ENCODE results near the gene SOHLH1.

The SOHLH1 gene

GRCh38 chr9:135693265-135693664 lies 6.0 kb downstream of the SOHLH1 start:
- Histone ChIP-seq H3K27ac (ENCODE audit: low read length) (no peak overlapping the region), H3K9ac (ENCODE audit: low read length) (no peak overlapping the region), H2AFZ (ENCODE audit: low read length) (no peak overlapping the region), H3K27me3 (replicated peaks; ENCODE audit: insufficient read depth, low read length) (peaks cover 91% of the 10 kb centered on the region), H3K9me3 (replicated peaks; ENCODE audit: insufficient read depth, low read length) (no peaks in the 10 kb centered on the region), H4K20me1 (ENCODE audit: insufficient read depth, low read length) (no peaks in the 10 kb centered on the region), H3K4me1 (ENCODE audit: low read length) (no peaks in the 10 kb centered on the region), H3K4me2 (ENCODE audit: low read depth, low read length) (no peak overlapping the region), H3K36me3 (replicated peaks; ENCODE audit: insufficient read depth, low read length) (no peaks in the 10 kb centered on the region), H3K4me3 (ENCODE audit: low read length) (no peak overlapping the region), H3K79me2 (ENCODE audit: low read length) (no peaks in the 10 kb centered on the region), H3F3A (ENCODE audit: insufficient read depth, low read length) (no peaks in the 10 kb centered on the region), H3K9me2 (replicated peaks; ENCODE audit: insufficient read depth, low read length) (no peaks in the 10 kb centered on the region)
- no peak for TF ChIP-seq EZH2phosphoT487 (IDR thresholded peaks at IDR 0.05; ENCODE audit: low read length)
- DNase-seq, result no peak

- no peak overlapping the region for H3K27ac ChIP-seq (ENCODE audit: low read length)
- TF ChIP-seq EZH2 (optimal IDR thresholded peaks at IDR 0.05; ENCODE audit: low read depth, low read length) (no peak), EZH2phosphoT487 (IDR thresholded peaks at IDR 0.05; ENCODE audit: low read length) (no peak), CTCF (IDR thresholded peaks at IDR 0.05; ENCODE audit: low read length) (no peak)
- no peaks in the 10 kb centered on the region for H3K9me2 ChIP-seq (replicated peaks; ENCODE audit: insufficient read depth, low read length)
- H2AFZ ChIP-seq (ENCODE audit: low read length), result no peak overlapping the region
- no peaks in the 10 kb centered on the region for H3K4me1 ChIP-seq (ENCODE audit: low read length)
- no peaks in the 10 kb centered on the region for H3F3A ChIP-seq (ENCODE audit: insufficient read depth, low read length)
- no peak overlapping the region for H3K9ac ChIP-seq (ENCODE audit: low read length)
- no peaks in the 10 kb centered on the region for H3K36me3 ChIP-seq (replicated peaks; ENCODE audit: insufficient read depth, low read length)
- no peaks in the 10 kb centered on the region for H4K20me1 ChIP-seq (ENCODE audit: insufficient read depth, low read length)
- H3K27me3 ChIP-seq (replicated peaks; ENCODE audit: insufficient read depth, low read length), result peaks cover 91% of the 10 kb centered on the region
- H3K4me3 ChIP-seq (ENCODE audit: low read length), result no peak overlapping the region
- no peaks in the 10 kb centered on the region for H3K79me2 ChIP-seq (ENCODE audit: low read length)
- H3K4me2 ChIP-seq (ENCODE audit: low read depth, low read length), result no peak overlapping the region
- no peak for DNase-seq
- H3K9me3 ChIP-seq (replicated peaks; ENCODE audit: insufficient read depth, low read length), result no peaks in the 10 kb centered on the region
Measured at GRCh38 chr9:135692410-135692809, 6.9 kb downstream of the SOHLH1 start.

- no peak overlapping the region for H3K27ac ChIP-seq (ENCODE audit: low read length)
- H3K79me2 ChIP-seq (ENCODE audit: low read length), result no peaks in the 10 kb centered on the region
- H3K4me3 ChIP-seq (ENCODE audit: low read length), result no peak overlapping the region
- no peaks in the 10 kb centered on the region for H3K9me3 ChIP-seq (replicated peaks; ENCODE audit: insufficient read depth, low read length)
- DNase-seq, result no peak
- no peaks in the 10 kb centered on the region for H4K20me1 ChIP-seq (ENCODE audit: insufficient read depth, low read length)
- no peaks in the 10 kb centered on the region for H3F3A ChIP-seq (ENCODE audit: insufficient read depth, low read length)
- TF ChIP-seq EZH2phosphoT487 (IDR thresholded peaks at IDR 0.05; ENCODE audit: low read length), result no peak
- H3K27me3 ChIP-seq (replicated peaks; ENCODE audit: insufficient read depth, low read length), result peaks cover 93% of the 10 kb centered on the region
- H2AFZ ChIP-seq (ENCODE audit: low read length), result no peak overlapping the region
- H3K9ac ChIP-seq (ENCODE audit: low read length), result no peak overlapping the region
- H3K4me2 ChIP-seq (ENCODE audit: low read depth, low read length), result no peak overlapping the region
- no peaks in the 10 kb centered on the region for H3K9me2 ChIP-seq (replicated peaks; ENCODE audit: insufficient read depth, low read length)
- H3K36me3 ChIP-seq (replicated peaks; ENCODE audit: insufficient read depth, low read length), result no peaks in the 10 kb centered on the region
- no peaks in the 10 kb centered on the region for H3K4me1 ChIP-seq (ENCODE audit: low read length)
Measured at GRCh38 chr9:135690836-135691570, 8.3 kb downstream of the SOHLH1 start.

- DNase-seq, result no peak
- no peaks in the 10 kb centered on the region for H3K9me3 ChIP-seq (replicated peaks; ENCODE audit: insufficient read depth, low read length)
- H3K36me3 ChIP-seq (replicated peaks; ENCODE audit: insufficient read depth, low read length), result no peaks in the 10 kb centered on the region
- no peak overlapping the region for H2AFZ ChIP-seq (ENCODE audit: low read length)
- no peak overlapping the region for H3K4me3 ChIP-seq (ENCODE audit: low read length)
- no peak overlapping the region for H3K27ac ChIP-seq (ENCODE audit: low read length)
- peaks cover 91% of the 10 kb centered on the region for H3K27me3 ChIP-seq (replicated peaks; ENCODE audit: insufficient read depth, low read length)
- no peak overlapping the region for H3K4me2 ChIP-seq (ENCODE audit: low read depth, low read length)
- TF ChIP-seq CTCF (IDR thresholded peaks at IDR 0.05; ENCODE audit: low read length) (no peak), EZH2phosphoT487 (IDR thresholded peaks at IDR 0.05; ENCODE audit: low read length) (no peak), EZH2 (optimal IDR thresholded peaks at IDR 0.05; ENCODE audit: low read depth, low read length) (no peak)
- H4K20me1 ChIP-seq (ENCODE audit: insufficient read depth, low read length), result no peaks in the 10 kb centered on the region
- H3K9ac ChIP-seq (ENCODE audit: low read length), result no peak overlapping the region
- H3K79me2 ChIP-seq (ENCODE audit: low read length), result no peaks in the 10 kb centered on the region
- no peaks in the 10 kb centered on the region for H3K9me2 ChIP-seq (replicated peaks; ENCODE audit: insufficient read depth, low read length)
- H3F3A ChIP-seq (ENCODE audit: insufficient read depth, low read length), result no peaks in the 10 kb centered on the region
- H3K4me1 ChIP-seq (ENCODE audit: low read length), result no peaks in the 10 kb centered on the region
Measured at GRCh38 chr9:135689011-135689410, 10.3 kb downstream of the SOHLH1 start.
